HUES48 (cell line): ENCODE measurements around the gene HOMER2.
A peak's percentile ranks its signal among the peaks of the same experiment; 100 is the strongest.

ENCODE experiments used
- H3K27ac ChIP-seq: one replicate; pipeline ENCODE4 v1.7.0; 2013; ENCODE audit warnings: low read depth, low read length, inconsistent platforms
- H3K27me3 ChIP-seq: 2 replicates; pipeline ENCODE4 v1.6.1; 2013; ENCODE audit warnings: mild to moderate bottlenecking, low read length; ENCODE audit not compliant: control insufficient read depth, insufficient read depth
- H3K36me3 ChIP-seq: 2 replicates; pipeline ENCODE4 v1.6.1; 2013; ENCODE audit warnings: low read length; ENCODE audit not compliant: control insufficient read depth, insufficient read depth
- H3K4me1 ChIP-seq: 2 replicates; pipeline ENCODE4 v1.6.1; 2013; ENCODE audit warnings: mild to moderate bottlenecking, low read length; ENCODE audit not compliant: control insufficient read depth, insufficient read depth
- H3K4me3 ChIP-seq: 2 replicates; pipeline ENCODE4 v1.5.1; 2013; ENCODE audit warnings: mild to moderate bottlenecking, low read depth, low read length
- H3K9ac ChIP-seq: 2 replicates; pipeline ENCODE4 v1.6.1; 2013; ENCODE audit warnings: mild to moderate bottlenecking, low read depth, low read length, moderate library complexity
- H3K9me3 ChIP-seq: 2 replicates; pipeline ENCODE4 v1.6.1; 2013; ENCODE audit warnings: low read length; ENCODE audit not compliant: control insufficient read depth, insufficient read depth

The HOMER2 gene

GRCh38 chr15:82809308-82810060, 143.0 kb downstream of the HOMER2 start, which contains the start of gene WHAMM:
Gene WHAMM, plus strand, starts transcription at chr15:82809628. Its CDS starts 99 bp downstream, at chr15:82809727.
- Histone ChIP-seq H3K27me3 (no peaks in the 10 kb centered on the region), H3K9ac (peak within 1 kb of the TSS; percentile 39; the same call in 1 of the 2 replicates), H3K9me3 (no peaks in the 10 kb centered on the region), H3K27ac (peak within 1 kb of the TSS; percentile 88), H3K4me3 (peak within 1 kb of the TSS; percentile 83), H3K36me3 (peaks cover 8% of the 10 kb centered on the region), H3K4me1 (peaks cover 16% of the 10 kb centered on the region)

- Histone ChIP-seq H3K27me3 (no peaks in the 10 kb centered on the region), H3K9ac (no peak overlapping the region), H3K4me1 (peaks cover 16% of the 10 kb centered on the region), H3K9me3 (no peaks in the 10 kb centered on the region), H3K36me3 (peaks cover under 1% of the 10 kb centered on the region; the same call in 1 of the 2 replicates), H3K4me3 (peak overlapping the region; percentile 18; the same call in 1 of the 2 replicates), H3K27ac (no peak overlapping the region)
Observed at GRCh38 chr15:82808634-82809041, 143.9 kb downstream of the HOMER2 start.

GRCh38 chr15:82807920-82808633, 144.4 kb downstream of the HOMER2 start:
- Histone ChIP-seq H3K27ac (no peak overlapping the region), H3K4me1 (peaks cover 16% of the 10 kb centered on the region), H3K36me3 (no peaks in the 10 kb centered on the region; the same call in 1 of the 2 replicates), H3K27me3 (no peaks in the 10 kb centered on the region; the same call in 1 of the 2 replicates), H3K9ac (no peak overlapping the region), H3K9me3 (no peaks in the 10 kb centered on the region), H3K4me3 (no peak overlapping the region)

- Histone ChIP-seq H3K27me3 (peaks cover 4% of the 10 kb centered on the region), H3K4me3 (no peak within 1 kb of the TSS), H3K27ac (no peak within 1 kb of the TSS), H3K9me3 (no peaks in the 10 kb centered on the region), H3K9ac (no peak within 1 kb of the TSS), H3K4me1 (peaks cover 12% of the 10 kb centered on the region), H3K36me3 (no peaks in the 10 kb centered on the region)
Observed at GRCh38 chr15:82805994-82806406, 146.5 kb downstream of the HOMER2 start, which contains the start of gene FSD2. Gene FSD2, minus strand, starts transcription at chr15:82806069. Its CDS starts 18,679 bp downstream, at chr15:82787390.

- H3K9ac ChIP-seq = no peak overlapping the region
- peaks cover 4% of the 10 kb centered on the region for H3K27me3 ChIP-seq
- peaks cover 8% of the 10 kb centered on the region; the same call in 1 of the 2 replicates for H3K4me1 ChIP-seq
- no peak overlapping the region for H3K4me3 ChIP-seq
- H3K36me3 ChIP-seq = no peaks in the 10 kb centered on the region
- H3K27ac ChIP-seq = no peak overlapping the region
- H3K9me3 ChIP-seq = no peaks in the 10 kb centered on the region
Observed at GRCh38 chr15:82804575-82804949, 148.0 kb downstream of the HOMER2 start.

- Histone ChIP-seq H3K27ac (no peak overlapping the region), H3K9ac (no peak overlapping the region), H3K27me3 (peaks cover 4% of the 10 kb centered on the region), H3K4me1 (peaks cover 6% of the 10 kb centered on the region; the same call in 1 of the 2 replicates), H3K4me3 (no peak overlapping the region), H3K9me3 (no peaks in the 10 kb centered on the region), H3K36me3 (no peaks in the 10 kb centered on the region)
Observed at GRCh38 chr15:82803793-82804574, 148.5 kb downstream of the HOMER2 start.

- no peaks in the 10 kb centered on the region for H3K9me3 ChIP-seq
- H3K4me3 ChIP-seq = no peak overlapping the region
- H3K27me3 ChIP-seq = peaks cover 4% of the 10 kb centered on the region
- no peaks in the 10 kb centered on the region for H3K4me1 ChIP-seq
- H3K9ac ChIP-seq = no peak overlapping the region
- H3K36me3 ChIP-seq = no peaks in the 10 kb centered on the region
- H3K27ac ChIP-seq = no peak overlapping the region
Observed at GRCh38 chr15:82802497-82802896, 150.0 kb downstream of the HOMER2 start.

GRCh38 chr15:82799183-82799841, 153.2 kb downstream of the HOMER2 start:
- H3K4me1 ChIP-seq = no peaks in the 10 kb centered on the region
- H3K27ac ChIP-seq = no peak overlapping the region
- no peaks in the 10 kb centered on the region for H3K9me3 ChIP-seq
- H3K27me3 ChIP-seq = peaks cover 4% of the 10 kb centered on the region
- no peaks in the 10 kb centered on the region for H3K36me3 ChIP-seq
- H3K4me3 ChIP-seq = no peak overlapping the region
- no peak overlapping the region for H3K9ac ChIP-seq
